Measurements from ENCODE around the gene UBE2D1.

The UBE2D1 gene

GRCh38 chr10:58334817-58335305, at the start of gene UBE2D1:
Gene UBE2D1, plus strand, starts transcription at chr10:58335006. Its CDS starts 196 bp downstream, at chr10:58335202.
- peak; percentile 67 to 73 for DNase-seq (ENCODE audit: low read depth in 2 of 2, low spot score in 1 of 2)

GRCh38 chr10:58291538-58292174, 43.1 kb upstream of the UBE2D1 start:
- DNase-seq (ENCODE audit: low read depth in 2 of 2, low spot score in 1 of 2): no peak

DNA sequence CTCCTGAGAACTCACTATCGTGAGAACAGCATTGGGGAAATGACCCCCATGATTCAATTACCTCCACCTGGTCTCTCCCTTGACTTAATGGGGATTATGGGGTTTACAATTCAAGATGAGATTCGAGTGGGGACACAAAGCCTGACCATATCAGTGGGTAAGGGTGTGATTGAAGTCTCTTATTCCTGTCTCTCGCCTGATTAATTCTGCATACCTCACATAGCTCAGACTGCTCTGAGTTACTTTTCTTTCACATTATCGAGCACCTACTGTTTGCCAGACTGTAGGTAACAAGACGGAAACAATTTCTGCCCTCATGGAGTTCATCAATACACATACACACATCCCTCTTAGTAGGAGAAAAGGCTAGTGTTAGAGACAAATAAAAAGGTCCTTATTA, 40.8 kb upstream of the UBE2D1 start:
- DNase-seq (ENCODE audit: low read depth in 2 of 2, low spot score in 1 of 2): no peak

GRCh38 chr10:58299580-58299979, 35.2 kb upstream of the UBE2D1 start:
- DNase-seq (ENCODE audit: low read depth in 2 of 2, low spot score in 1 of 2): peak; percentile 14 to 23

DNA sequence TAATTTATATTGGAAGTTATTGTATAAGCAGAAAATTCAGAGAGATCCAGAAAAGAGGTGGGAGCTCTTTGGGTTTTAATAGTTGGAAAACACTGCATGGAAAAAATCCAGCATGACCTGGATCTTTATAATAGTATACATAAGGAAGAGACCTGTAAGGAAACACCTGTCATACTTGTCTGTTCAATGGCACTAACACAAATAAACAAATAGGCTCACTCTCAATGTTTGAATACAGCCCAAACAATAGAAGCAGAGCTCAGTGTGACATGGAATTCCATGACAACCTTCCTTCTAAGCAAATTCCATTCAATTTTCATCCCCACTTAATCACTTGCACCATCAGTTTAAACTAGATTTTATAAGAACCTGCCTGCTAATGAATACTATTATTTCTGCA, 34.1 kb upstream of the UBE2D1 start:
- no peak for DNase-seq (ENCODE audit: low read depth in 2 of 2, low spot score in 1 of 2)

DNA sequence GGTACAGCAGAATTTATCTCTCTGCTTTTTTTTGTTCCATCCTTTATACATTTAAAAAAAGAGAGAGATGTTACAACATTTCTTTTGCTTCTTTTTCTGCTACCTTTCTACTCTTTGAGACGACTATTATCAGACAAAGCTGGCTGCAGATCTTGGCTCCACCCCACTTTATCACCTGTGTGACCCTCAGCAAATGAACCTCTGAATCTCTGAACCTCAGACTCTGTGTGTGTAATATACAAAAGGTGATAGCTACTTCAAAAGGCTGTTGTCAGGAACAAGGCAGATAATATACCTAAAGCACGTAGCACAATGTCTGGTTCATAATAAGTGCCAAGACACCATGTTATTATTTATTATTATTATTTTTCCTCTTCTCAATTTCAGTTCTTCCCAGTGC, 32.6 kb upstream of the UBE2D1 start:
- no peak for DNase-seq (ENCODE audit: low read depth in 2 of 2, low spot score in 1 of 2)

GRCh38 chr10:58304099-58304633, 30.6 kb upstream of the UBE2D1 start:
- DNase-seq (ENCODE audit: low read depth in 2 of 2, low spot score in 1 of 2): no peak

- DNase-seq (ENCODE audit: low read depth in 2 of 2, low spot score in 1 of 2): no peak
Measured at GRCh38 chr10:58305821-58306220, 29.0 kb upstream of the UBE2D1 start.

DNA sequence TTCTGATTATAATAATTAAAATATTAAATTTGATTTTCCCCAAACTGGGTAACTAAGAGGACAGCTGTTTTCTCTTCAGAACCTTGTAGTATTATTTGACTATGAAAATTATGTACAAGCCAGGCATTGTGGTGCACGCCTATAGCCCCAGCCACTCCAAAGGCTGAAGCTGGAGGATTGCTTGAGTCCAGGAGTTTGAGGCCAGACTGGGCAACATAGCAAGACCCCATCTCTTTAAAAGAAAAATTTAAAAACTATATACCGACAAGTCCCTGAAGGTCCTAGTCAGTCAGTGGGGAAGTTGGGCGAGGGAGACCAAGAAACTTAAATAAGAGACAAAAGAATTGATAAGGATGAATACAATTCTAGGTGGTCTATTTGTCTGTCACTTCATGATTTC, 27.1 kb upstream of the UBE2D1 start:
- DNase-seq (ENCODE audit: low read depth in 2 of 2, low spot score in 1 of 2): no peak

DNA sequence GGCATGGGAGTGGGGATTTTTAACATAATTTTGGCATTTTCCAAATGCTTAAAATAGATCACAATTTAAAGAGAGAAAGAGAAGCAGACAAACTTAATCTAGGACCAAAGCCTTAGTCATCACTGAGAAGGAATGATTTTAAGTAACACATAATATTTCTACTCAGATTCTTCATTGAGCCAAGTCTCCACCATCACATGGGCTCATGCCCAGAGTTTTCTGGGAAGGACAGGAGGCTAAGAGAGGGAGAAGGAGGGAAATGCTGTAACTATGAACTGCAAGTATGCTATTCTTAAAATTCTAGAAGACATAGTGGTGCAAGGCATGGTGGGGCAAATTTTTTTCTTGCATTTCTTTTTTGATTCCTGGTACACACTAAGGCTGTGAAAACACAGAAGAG, 23.8 kb upstream of the UBE2D1 start:
- no peak for DNase-seq (ENCODE audit: low read depth in 2 of 2, low spot score in 1 of 2)

DNA sequence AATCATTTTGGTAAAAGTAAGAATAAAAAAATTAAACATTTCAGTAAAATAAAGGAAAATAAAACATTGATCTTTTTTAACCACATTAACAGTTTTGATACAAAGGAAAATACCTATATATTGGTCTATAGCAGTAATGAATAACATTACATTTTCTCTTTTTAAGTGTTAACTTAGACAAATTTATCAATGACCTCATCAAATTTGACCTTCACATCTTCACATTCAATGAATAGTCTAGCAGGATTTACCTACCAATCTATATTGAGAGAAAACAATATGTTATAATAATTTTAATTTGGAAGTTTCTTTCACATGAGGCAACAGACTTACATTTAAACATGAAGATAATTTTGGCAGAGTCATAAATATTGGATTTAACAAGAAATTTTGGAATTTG, 17.9 kb upstream of the UBE2D1 start:
- DNase-seq (ENCODE audit: low read depth in 2 of 2, low spot score in 1 of 2): no peak

DNA sequence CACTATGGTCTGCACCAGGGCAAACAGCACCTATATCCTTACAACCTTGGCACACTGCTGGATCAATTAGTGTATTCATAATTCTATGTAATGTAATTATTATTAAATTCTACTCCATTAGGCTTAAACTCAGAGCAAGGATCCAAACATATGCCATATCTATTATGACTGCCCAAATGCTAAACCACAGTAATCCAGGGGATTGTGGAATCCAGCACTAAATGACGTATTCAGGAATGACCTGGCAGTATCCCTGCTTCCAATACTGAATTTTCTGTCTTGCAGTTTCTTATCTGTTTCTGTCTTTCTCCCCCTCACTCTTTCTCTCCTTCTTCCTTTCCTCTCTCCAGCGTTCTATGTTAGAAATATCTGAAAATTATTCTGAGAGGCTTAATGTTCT, 16.5 kb upstream of the UBE2D1 start:
- no peak for DNase-seq (ENCODE audit: low read depth in 2 of 2, low spot score in 1 of 2)

- DNase-seq (ENCODE audit: low read depth in 2 of 2, low spot score in 1 of 2): no peak
Measured at GRCh38 chr10:58319599-58319998, 15.2 kb upstream of the UBE2D1 start.

- no peak for DNase-seq (ENCODE audit: low read depth in 2 of 2, low spot score in 1 of 2)
Measured at GRCh38 chr10:58320351-58321049, 14.3 kb upstream of the UBE2D1 start.

- no peak for DNase-seq (ENCODE audit: low read depth in 2 of 2, low spot score in 1 of 2)
Measured at GRCh38 chr10:58322072-58322834, 12.6 kb upstream of the UBE2D1 start.

- no peak for DNase-seq (ENCODE audit: low read depth in 2 of 2, low spot score in 1 of 2)
Measured at GRCh38 chr10:58322835-58323209, 12.0 kb upstream of the UBE2D1 start.

DNA sequence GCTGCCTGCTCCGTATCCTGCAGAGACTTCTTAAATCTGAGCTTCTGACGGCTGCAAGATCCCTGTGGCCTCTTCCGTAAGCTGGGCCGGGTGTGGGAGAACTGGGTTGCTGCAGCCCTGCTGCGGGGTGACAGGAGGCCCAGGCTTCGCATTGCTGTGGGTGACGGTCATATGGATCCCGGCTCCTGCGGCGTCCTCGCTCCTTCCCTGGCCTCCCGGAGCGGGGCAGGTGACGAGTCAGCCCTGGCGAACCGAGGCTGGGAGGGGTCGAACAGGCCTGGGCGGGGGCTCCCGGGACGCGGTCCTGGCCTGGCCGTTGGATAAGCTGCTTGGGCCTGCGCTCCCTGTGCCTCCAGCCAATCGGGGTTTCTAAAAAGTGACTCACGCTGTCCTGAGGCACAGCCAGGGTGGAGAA, 7.8 kb upstream of the UBE2D1 start:
- no peak for DNase-seq (ENCODE audit: low read depth in 2 of 2, low spot score in 1 of 2)

- DNase-seq (ENCODE audit: low read depth in 2 of 2, low spot score in 1 of 2): no peak
Measured at GRCh38 chr10:58328233-58328632, 6.6 kb upstream of the UBE2D1 start.

DNA sequence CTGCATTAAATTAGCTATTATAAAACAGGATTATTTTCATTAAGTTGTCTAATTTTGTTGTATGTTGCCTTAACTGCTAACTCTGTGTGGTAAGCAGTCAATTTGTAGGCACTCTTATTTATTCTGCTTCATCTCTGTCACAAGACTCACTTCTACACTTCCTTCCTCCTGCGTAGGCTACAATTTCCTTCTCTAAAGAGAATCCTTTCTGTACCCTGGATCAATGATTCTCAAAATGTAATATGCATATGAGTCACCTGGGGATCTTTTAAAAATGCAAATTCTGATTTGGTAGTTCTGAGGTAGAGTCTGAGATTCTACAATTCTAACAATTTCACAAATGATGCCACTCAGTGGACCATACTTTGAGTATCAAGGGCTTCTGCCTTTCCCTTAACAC, 4.4 kb upstream of the UBE2D1 start:
- DNase-seq (ENCODE audit: low read depth in 2 of 2, low spot score in 1 of 2): no peak

DNA sequence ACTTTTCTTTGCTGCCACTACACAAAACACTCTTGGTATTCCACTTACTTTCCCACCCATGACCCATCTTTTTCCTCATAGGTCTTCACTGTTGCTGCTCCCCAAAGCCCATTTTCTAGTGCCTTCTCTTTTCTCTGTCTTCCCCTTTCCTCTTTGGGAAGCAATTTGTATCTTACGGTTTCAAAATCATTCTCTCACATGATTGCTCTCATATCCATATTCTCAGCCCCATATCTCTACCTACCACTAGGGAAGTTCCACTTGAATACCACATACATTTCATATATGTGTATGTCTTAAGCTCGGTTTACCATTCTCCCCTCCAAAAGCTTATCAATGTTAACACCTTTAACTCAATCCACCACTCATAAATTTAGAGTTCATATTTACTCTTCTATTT, 3.2 kb upstream of the UBE2D1 start:
- no peak for DNase-seq (ENCODE audit: low read depth in 2 of 2, low spot score in 1 of 2)

GRCh38 chr10:58335306-58336005, 650 bp downstream of the UBE2D1 start:
- no peak for DNase-seq (ENCODE audit: low read depth in 2 of 2, low spot score in 1 of 2)

Measured in stimulated activated CD8-positive, alpha-beta memory T cell treated with anti-CD3 and anti-CD28 coated beads, Interleukin-4, amount 100 ng/mL, for 4 hours (primary cell).